Stimulated activated CD8-positive, alpha-beta memory T cell treated with anti-CD3 and anti-CD28 coated beads, Interleukin-12 subunit alpha, Interleukin-12 subunit beta, amount 100 ng/mL, for 24 hours (primary cell): ENCODE results near the gene CD4.

Experiments used
- DNase-seq: peaks from one replicate; pipeline ENCODE4 v3.0.0-alpha.2; 2020; ENCODE audit errors: extremely low read depth

CD4 gene

GRCh38 chr12:6827982-6828780, 38.9 kb downstream of the CD4 start, which contains the start of gene P3H3:
Gene P3H3 (plus strand): TSS chr12:6828407. CDS start chr12:6828441, 34 bp downstream.
- DNase-seq, result no peak

- DNase-seq, result no peak
Observed at GRCh38 chr12:6828781-6829535, 39.6 kb downstream of the CD4 start.

GRCh38 chr12:6829536-6830220, 40.4 kb downstream of the CD4 start:
- DNase-seq, result no peak

DNA sequence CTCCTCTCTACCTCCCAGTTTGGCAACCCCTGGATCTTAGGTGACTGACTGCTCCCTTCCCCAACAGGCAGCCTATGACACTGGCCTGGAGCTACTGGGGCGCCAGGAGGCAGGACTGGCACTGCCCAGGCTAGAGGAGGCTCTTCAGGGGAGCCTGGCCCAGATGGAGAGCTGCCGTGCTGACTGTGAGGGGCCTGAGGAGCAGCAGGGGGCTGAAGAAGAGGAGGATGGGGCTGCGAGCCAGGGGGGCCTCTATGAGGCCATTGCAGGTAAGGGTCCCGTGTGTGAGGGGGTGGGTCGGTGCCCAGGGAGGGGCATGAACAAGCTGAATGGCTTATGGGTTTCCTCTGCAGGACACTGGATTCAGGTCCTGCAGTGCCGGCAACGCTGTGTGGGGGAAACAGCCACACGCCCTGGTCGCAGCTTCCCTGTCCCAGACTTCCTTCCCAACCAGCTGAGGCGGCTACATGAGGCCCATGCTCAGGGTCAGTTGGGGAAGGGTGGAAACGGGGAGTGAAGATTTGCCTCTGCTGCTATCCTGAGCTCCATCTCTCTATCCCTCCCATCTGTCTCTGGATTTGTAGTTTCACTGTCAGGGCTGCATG, 41.1 kb downstream of the CD4 start:
- no peak for DNase-seq

- no peak for DNase-seq
Observed at GRCh38 chr12:6830999-6831398, 41.7 kb downstream of the CD4 start.

DNA sequence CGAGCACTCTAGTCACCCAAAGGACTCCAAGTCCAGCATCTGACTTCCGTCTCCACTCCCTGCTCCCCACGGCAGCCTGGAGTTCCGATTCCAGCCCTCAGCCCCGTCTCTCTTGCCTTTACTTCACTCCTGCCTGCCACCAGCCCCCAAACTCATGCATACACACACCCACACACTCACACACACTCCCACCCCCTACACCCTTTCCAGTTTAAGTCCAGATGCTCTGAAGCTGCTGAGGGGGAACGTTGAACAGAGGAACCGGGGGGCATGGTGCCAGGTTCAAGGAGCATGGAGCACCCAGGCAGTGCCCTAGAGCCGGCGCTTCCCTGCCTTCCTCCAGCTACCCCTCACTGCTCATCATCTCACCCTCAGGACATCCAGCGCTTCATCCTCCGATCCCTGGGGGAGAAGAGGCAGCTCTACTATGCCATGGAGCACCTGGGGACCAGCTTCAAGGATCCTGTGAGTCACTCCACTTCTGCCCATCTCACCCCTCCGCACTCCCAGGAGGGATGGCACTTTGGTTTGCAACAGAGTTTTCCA, 42.2 kb downstream of the CD4 start:
- DNase-seq, result no peak

DNA sequence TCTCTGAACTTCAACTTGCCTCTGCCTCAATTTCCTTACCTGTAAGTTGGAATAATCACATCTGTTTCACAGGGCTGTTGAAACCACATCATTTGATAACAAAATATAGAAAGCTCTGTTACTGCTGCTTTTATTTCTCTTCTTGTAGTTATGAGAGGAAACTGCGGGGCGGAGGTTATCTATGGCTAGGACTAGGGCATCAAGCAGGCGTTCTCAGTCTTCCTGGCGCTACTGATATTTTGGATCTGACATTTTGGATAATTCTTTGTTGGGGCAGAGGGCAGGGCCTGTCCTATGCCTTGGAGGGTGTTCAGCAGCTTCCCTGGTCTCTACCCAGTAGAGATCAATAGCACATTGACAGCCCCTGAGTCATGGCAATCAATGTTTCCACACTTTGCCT, 42.8 kb downstream of the CD4 start:
- DNase-seq, result no peak

GRCh38 chr12:6833189-6833890, 44.0 kb downstream of the CD4 start:
- no peak for DNase-seq

DNA sequence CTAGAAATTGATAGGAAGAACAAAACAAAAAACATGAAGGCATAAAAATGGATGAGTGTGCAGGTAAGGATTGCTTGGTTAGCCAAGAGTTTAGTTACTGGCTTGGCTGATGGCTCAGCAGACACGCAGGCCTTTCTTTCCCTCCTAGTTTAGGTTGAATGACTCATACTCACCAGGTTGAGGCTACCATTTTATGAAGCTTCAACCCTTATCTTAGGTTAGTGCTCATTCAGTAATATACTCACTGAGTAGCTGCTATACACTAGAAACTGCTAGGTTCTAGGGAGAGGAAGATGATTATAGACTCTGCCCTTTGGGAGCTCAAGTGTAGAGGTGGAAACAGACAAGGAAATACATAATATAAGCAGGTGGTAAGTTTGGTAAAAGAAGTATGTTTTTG, 44.9 kb downstream of the CD4 start:
- DNase-seq, result no peak

- DNase-seq, result no peak
Observed at GRCh38 chr12:6834873-6835272, 45.5 kb downstream of the CD4 start.

- no peak for DNase-seq
Observed at GRCh38 chr12:6836851-6837250, 47.5 kb downstream of the CD4 start.

DNA sequence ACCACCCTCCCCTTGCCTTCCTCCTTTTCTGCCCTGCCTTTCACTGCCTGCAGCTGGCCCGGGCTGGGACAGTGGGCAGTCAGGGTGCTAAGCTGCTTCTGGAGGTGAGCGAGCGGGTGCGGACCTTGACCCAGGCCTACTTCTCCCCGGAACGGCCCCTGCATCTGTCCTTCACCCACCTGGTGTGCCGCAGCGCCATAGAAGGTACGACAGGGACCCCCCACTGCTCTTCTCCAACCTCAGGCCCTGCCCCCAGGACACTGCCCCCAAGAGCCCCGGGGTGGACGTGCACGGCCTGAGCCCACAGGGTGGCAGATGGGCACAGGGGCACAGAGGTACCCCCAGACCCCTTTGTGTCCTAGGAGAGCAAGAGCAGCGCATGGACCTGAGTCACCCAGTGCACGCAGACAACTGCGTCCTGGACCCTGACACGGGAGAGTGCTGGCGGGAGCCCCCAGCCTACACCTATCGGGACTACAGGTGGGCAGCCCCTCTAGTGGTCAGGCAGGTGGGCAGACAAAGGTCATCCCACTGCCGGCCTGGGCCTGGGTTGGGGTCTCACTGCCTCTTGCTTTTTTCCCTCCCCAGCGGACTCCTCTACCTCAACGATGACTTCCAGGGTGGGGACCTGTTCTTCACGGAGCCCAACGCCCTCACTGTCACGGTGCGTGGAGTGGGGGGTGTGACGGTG, 48.2 kb downstream of the CD4 start:
- no peak for DNase-seq

DNA sequence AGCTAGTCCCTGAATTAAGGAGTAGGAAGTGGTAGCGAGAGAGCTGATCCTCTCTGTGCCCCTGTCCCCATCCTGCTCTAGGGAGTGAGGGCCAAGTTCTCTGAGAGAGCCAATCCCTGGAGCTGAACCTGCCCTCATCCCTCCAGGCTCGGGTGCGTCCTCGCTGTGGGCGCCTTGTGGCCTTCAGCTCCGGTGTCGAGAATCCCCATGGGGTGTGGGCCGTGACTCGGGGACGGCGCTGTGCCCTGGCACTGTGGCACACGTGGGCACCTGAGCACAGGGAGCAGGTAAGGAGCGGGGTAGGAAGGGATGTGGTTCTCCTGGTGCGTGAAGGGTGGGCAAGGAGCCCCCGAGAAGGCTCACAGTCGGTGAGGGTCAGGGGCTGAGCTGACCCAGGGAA, 49.5 kb downstream of the CD4 start:
- no peak for DNase-seq

- no peak for DNase-seq
Observed at GRCh38 chr12:6839482-6840201, 50.3 kb downstream of the CD4 start.

DNA sequence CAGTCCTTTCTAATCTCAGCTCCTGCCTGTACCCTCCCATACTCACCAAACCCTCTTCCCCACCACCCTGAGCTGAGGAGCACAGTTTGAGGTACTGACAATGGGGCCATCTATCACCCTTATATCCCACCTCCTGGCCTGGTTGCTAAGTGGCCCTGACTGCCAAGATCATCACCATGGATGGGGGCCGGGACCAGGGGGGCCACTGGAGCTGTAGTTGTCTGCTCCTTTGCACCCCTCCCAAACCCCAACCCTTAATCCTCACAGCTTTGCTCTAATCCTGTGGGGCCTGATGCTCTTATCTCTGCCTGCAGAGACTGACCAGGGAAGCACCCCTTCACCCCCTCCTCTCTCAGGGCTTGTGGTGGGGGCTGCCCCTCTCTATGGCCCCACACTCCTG, 51.0 kb downstream of the CD4 start:
- DNase-seq, result no peak

DNA sequence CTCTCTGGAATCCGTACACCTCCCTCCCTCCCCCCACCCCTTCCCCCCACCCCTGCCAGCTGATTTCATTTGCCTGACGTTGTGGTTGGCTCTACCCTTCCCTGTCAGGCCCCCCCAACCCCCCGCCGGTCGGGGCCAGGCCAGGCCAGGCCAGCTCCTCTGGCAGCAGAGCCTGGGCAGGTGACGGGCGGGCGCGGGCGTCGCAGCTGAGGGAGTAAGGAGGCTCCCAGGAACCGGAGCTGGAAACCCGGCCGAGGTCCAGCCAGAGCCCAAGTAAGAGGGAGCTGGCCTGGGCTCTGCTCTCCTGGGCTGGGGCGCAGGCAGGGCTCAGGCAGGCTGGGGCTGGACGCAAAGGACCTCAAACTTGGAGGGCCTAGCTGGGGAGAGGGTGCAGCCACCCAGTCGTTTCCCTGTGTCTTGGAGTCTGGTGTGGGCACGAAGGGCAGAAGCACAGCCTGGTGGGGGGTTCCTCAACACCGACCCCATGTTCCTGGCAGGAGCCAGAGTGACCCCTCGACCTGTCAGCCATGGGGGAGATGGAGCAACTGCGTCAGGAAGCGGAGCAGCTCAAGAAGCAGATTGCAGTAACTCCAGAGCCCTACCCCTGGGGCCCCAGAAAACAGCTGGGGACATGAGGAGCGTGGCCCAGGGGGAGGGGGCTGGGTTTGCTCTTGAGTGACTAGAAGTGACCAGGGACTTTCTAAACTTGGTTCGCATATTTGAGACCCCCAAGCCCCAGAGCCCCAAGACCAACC, 51.6 kb downstream of the CD4 start, which contains the start of gene GNB3:
Gene GNB3 (plus strand): TSS at position 165 of the 755 bp plus-strand sequence. CDS start 363 bp downstream, at position 528.
- DNase-seq, result no peak

GRCh38 chr12:6842075-6842474, 52.7 kb downstream of the CD4 start:
- no peak for DNase-seq

GRCh38 chr12:6843118-6843902, 54.0 kb downstream of the CD4 start:
- no peak for DNase-seq
